HG02588 (cell line): ENCODE measurements around the gene MRPL12.
A peak's percentile ranks its signal among the peaks of the same experiment; 100 is the strongest.

Experiments
- ATAC-seq: cut with Tn5 transposase; IDR thresholded peaks from one replicate; pipeline ENCODE4 v1.9.1; 2021; ENCODE audit warnings: mild to moderate bottlenecking, moderate library complexity; ENCODE audit not compliant: unreplicated experiment

MRPL12 gene

DNA sequence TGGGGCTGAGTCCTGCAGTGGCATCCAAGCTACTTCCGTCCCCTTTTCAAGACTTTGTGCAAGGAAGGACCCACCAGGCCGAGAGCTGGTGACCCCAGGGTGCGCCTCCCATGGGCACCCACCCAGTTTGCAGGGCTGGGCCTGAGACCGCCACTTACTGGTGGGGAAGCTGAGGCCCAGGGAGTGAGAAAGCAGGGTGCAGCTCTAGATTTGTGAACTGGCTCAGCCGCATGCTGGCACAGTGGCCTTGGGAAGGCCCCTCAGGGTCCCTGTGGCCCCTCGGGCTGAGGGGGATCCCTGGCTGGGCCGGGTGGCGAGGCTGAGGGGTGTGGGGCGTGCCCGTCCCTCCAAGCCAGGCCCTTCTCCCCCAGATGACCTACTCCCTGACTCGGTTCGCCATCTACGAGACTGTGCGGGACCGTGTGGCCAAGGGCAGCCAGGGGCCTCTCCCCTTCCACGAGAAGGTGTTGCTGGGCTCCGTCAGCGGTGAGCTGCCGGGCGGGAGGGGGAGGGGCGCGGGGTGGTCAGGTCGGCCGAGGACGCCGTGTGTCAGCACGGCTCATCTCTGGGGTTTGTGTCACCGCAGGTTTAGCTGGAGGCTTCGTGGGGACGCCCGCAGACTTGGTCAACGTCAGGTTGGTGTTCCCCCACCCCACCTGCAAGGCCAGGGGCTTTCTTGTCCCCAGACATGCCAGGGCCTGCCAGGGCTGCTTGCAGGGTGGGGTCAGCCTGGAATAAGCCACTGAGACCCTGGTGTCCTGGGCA is 12.1 kb downstream of the MRPL12 start:
- no peak for ATAC-seq

- ATAC-seq, result no peak
These were observed 12.9 kb downstream of the MRPL12 start for GRCh38 chr17:81715872-81716673.

DNA sequence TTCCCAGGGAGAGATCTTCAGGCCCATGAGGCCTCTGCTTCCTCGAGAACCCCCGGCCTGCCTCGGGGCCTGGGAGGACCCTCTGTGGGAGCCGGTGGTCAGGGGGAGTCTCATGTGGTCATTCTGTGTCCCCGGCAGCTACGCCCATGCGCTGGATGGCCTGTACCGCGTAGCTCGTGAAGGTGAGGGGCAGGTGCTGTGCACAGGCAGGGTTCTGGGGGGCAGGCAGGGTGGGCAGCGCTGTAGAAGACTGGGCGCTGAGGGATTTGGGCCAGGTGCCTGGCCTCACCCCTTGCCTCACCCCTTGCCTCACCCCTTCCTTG is 13.5 kb downstream of the MRPL12 start:
- ATAC-seq, result no peak

DNA sequence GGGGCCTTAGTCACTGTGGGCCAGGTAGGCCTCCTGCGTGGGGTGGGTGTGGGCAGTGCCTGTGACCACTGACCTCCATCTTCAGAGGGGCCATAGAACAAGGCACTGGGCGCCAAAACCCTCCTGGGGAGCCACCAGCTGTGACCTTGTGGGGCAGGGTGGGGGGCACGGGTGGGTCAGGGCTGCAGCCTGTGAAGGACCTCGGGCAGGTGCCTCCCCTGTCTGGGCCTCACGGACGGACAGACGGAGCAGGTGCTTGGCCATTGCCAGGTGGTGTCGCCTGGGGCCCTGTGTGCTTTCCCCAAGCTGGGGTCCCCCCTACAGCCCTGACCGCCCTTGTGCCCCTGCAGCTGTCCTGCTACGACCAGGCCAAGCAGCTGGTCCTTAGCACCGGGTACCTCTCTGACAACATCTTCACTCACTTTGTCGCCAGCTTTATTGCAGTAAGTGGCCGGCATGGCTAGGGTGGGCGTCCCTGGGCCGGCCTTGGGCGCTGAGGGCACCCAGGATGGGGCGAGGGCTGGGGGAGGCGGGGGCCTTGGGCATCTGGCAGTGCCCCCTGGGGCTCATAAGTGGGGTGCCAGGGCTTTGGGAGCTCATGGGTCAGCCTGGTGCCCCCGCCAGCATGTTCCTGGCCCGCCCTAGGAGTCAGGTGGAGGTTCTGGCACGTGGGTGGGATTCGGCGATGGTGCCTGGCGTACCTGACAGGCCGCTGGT is 14.0 kb downstream of the MRPL12 start:
- ATAC-seq, result no peak

DNA sequence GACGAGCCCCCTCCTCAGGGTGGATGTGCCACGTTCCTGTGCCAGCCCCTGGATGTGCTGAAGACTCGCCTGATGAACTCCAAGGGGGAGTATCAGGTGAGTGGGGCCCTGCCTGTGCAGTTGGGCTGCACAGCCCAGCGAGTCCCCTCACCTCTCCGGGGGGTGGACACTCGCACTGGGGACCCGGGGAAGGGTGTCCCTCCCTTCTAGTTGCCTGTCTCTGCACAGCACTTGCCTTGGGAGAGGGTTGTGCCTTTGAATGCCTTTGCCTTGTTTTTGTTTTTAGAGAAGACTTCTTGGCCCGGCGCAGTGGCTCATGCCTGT is 14.6 kb downstream of the MRPL12 start:
- ATAC-seq, result no peak

- ATAC-seq, result no peak
These were observed 16.5 kb downstream of the MRPL12 start for GRCh38 chr17:81719410-81720266.

GRCh38 chr17:81720267-81721071 is 17.3 kb downstream of the MRPL12 start:
- no peak for ATAC-seq

DNA sequence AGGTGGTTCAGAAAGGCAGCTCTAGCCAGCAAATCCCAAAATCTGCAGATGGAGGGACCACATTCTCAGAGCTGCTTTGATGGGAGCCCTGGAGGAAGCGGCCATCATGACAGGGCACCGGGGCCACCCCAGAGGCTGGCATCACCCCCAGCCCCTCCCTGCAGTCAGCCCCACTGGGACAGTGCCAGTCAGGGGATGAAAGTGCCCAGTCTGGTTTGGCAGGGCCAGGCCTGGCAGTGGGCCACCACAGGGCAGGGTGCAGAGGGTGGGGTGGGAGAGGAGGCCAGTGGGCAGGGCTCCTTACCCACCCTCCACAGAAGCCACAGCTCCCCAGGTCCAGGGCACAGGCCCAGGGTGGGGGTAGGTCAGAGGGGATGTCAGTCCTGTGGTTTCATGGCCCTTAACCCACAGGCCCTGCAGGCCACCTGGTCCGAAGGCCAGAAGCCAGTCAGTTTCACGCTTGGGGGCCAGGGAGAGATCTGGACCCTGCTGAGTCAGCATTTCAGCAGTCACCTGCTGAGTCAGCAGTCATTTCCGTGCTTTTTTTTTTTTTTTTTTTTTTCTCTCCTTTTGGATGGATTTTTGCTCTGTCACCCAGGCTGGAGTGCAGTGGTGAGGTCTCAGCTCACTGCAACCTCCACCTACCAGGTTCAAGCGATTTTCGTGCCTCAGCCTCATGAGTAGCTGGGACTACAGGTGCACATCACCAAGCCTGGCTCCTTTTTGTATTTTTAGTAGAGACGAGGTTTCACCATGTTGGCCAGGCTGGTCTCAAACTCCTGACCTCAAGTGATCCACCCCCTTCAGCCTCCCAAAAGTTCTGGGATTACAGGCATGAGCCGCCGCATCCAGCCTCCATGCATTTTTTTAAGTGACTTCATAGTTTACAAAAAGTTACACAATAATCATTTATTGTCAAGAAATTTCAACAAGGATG is 19.3 kb downstream of the MRPL12 start:
- ATAC-seq, result no peak

GRCh38 chr17:81723651-81724209 is 20.6 kb downstream of the MRPL12 start:
- no peak for ATAC-seq

DNA sequence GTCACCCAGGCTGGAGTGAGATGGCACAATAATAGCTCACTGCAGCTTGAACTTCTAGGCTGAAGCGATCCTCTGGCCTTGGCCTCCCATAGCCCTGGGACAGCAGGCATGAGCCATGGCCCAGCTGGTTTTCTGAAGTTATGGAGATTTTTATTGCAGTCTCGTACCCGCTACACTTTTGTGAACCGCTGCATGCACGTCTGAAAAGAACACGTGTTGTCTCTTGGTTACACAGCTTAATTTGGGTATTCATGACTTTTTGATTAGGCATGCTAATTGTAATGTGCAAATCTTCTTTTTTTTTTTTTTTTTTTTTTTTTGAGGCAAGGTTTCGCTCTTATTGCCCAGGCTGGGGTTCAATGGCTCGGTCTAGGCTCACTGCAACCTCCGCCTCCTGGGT is 22.3 kb downstream of the MRPL12 start:
- no peak for ATAC-seq

DNA sequence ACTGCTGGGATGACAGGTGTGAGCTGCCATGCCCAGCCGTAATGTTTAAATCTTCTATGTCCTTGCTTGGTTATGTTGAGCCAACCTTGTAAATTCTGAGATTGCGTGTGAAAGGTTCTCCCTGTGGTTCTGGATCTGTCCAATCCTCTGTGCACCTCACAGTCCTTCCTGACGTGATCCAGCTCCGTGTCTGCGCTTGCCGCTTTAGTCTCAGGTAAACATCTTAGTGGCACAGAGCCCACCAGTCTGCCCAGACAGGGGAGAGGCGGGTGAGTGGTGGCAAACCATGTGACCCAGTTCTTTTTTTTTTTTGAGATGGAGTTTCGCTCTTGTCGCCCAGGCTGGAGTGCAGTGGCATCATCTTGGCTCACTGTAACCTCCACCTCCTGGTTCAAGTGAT is 22.8 kb downstream of the MRPL12 start:
- ATAC-seq, result no peak

DNA sequence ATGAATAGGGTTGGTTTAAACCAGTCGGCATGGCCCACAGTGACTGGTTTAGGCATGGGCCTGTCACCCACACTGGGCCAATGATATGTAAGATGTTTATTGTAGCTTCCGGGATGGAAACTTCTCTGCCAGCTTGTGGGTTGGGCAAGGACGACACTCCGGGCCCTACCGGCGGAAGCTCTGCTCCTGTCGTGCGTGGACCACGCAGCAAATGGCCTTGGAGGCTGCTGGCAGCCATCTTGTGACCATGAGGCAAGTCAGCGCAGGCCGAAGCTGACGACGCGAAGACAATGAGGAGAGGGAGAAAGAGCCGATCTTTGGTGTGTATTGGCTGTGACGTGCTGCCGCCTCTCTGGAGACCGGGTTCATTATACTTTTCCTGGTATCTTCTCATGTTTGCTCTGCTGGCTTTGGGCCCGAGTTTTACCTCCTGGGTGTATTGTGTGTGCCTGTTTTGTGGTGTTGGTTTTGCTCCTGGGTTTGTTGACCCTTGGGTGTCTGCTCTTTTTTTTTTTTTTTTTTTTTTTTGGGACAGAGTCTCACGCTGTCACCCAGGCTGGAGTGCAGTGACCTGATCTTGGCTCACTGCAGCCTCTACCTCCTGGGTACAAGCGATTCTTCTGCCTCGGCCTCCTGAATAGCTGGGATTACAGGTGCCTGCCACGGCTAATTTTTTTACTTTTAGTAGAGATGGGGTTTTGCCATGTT is 24.3 kb downstream of the MRPL12 start:
- no peak for ATAC-seq

DNA sequence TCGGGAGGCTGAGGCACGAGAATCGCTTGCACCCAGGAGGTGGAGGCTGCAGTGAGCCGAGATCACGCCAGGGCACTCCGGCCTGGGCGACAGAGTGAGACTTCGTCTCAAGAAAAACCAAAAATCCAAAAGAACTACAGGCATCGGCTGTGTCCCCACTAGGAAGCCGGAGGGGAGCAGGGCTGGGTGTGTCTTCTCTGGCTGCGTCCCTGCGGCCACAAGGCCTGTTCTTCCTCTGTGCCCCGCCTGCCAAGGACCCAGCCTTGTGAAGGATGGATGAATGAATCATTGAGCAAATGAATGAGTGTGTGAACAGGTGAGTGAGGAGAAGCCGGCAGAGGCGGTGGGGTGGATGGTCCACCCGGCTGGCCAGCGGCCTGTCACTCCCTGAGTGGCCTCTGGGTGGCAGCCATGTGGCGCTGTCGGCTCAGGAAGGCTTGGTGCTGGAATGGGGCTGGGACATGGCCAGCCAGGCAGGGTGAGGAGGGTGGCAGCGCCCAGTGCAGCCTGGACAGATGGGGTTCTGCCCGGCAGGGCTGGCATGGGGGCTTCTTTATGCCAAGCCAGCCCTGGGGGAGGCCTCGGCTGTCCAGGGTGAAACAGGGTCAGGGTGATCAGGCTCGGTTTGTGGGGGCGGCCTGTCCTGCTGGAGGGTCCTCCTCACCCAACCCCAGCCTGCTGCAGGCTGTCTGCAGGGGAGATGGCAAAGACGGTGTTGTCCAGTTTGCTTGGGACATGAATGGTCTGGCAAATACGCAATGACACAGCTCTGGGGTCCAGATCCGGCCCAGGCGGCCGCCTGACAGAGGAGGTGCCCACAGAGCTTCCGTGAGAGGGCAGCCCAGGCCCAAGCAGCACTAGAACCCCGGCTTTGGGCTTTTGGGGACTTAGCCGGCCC is 30.6 kb downstream of the MRPL12 start:
- no peak for ATAC-seq

GRCh38 chr17:81734405-81735263 is 31.5 kb downstream of the MRPL12 start:
- no peak for ATAC-seq

- ATAC-seq, result peak; percentile 56
These were observed 32.3 kb downstream of the MRPL12 start for GRCh38 chr17:81735264-81736102.
